Measurements from ENCODE around the gene NLRP1. TPM values are rescaled to one million over a fixed set of nuclear protein-coding genes. Genes with fewer than 3 reads are reported as not detected.

Gene NLRP1
- total and polyA plus RNA-seq, 2 of the 13 experiments (the other 11 are each of a cell fraction or from before 2014, with no cell fraction given) = 3.4 to 3.7 TPM

DNA sequence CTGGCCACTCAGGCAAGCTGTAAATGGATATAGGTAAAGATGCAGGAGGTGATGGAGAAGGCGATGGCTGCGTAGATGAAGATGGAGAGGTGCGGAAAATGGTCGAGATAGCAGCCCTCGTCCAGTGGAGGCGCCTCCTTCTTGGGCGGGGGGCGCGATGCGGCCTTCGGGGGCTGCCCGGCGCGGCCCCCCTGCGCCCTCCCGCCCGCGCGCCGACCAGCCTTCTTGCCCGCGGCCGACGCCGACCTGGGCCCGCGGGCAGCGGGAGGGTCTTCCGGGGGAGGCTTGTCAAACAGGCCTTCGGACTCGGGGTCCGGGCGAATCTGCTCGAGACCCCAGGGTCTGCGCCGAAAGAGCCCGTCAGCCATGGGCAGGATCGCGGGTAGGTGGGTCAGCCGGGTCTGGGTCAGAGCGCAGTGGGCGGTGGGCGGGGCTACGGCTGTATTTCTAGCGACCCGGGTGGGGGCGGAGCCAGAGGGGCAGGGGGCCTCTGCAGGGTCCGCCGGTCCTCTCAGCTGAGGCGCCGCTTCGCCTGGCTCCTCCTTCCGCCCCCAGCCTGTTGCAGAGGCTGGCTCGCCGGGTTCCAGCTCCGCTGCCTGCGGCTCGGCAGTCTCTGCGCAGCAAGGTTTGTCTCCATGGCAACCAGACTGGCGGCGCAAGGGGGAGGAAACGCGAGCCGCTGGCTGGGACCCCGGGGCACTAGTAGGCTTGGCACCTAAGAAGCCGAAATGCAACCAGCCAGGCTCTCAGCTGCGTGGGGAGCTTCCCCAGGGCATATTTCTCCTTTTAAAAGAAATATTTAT lies 83.5 kb downstream of the NLRP1 start (continued):
- TF ChIP-seq, protein P1, sequence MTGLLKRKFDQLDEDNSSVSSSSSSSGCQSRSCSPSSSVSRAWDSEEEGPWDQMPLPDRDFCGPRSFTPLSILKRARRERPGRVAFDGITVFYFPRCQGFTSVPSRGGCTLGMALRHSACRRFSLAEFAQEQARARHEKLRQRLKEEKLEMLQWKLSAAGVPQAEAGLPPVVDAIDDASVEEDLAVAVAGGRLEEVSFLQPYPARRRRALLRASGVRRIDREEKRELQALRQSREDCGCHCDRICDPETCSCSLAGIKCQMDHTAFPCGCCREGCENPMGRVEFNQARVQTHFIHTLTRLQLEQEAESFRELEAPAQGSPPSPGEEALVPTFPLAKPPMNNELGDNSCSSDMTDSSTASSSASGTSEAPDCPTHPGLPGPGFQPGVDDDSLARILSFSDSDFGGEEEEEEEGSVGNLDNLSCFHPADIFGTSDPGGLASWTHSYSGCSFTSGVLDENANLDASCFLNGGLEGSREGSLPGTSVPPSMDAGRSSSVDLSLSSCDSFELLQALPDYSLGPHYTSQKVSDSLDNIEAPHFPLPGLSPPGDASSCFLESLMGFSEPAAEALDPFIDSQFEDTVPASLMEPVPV (CRISPR knock-in tag; IDR thresholded peaks at IDR 0.05) = peak; percentile 56; the same call in 1 of the 2 replicates
- TF ChIP-seq, protein P2, sequence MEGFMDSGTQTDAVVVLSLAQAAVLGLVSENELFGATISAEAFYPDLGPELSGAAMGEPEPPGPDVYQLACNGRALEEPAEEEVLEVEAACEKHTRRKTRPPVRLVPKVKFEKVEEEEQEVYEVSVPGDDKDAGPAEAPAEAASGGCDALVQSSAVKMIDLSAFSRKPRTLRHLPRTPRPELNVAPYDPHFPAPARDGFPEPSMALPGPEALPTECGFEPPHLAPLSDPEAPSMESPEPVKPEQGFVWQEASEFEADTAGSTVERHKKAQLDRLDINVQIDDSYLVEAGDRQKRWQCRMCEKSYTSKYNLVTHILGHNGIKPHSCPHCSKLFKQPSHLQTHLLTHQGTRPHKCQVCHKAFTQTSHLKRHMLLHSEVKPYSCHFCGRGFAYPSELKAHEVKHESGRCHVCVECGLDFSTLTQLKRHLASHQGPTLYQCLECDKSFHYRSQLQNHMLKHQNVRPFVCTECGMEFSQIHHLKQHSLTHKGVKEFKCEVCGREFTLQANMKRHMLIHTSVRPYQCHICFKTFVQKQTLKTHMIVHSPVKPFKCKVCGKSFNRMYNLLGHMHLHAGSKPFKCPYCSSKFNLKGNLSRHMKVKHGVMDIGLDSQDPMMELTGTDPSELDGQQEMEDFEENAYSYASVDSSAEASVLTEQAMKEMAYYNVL (CRISPR knock-in tag; IDR thresholded peaks at IDR 0.05; ENCODE audit: borderline replicate concordance) = no peak
- no peak for TF ChIP-seq ZNF431 (CRISPR knock-in tag; IDR thresholded peaks at IDR 0.05; ENCODE audit: borderline replicate concordance, low read depth)
- no peak for TF ChIP-seq ZNF816 (CRISPR knock-in tag; IDR thresholded peaks at IDR 0.05; ENCODE audit: borderline replicate concordance)
- no peak for TF ChIP-seq DNMT1 (CRISPR knock-in tag; IDR thresholded peaks at IDR 0.05)
- TF ChIP-seq SIN3A (IDR thresholded peaks at IDR 0.05; ENCODE audit: borderline replicate concordance, low read depth, low read length) = peak; percentile 50; the same call in 1 of the 2 replicates
- TF ChIP-seq, protein P3, sequence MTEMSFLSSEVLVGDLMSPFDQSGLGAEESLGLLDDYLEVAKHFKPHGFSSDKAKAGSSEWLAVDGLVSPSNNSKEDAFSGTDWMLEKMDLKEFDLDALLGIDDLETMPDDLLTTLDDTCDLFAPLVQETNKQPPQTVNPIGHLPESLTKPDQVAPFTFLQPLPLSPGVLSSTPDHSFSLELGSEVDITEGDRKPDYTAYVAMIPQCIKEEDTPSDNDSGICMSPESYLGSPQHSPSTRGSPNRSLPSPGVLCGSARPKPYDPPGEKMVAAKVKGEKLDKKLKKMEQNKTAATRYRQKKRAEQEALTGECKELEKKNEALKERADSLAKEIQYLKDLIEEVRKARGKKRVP (CRISPR knock-in tag; IDR thresholded peaks at IDR 0.05) = 0 out of 4 replicates have a peak, but pooled peaks of 1 of the 2 experiments have one; percentile 9
- no peak for TF ChIP-seq NFE2L1 (CRISPR knock-in tag; IDR thresholded peaks at IDR 0.05; ENCODE audit: borderline replicate concordance)
- peak; percentile 72; the same call in 1 of the 2 replicates for TF ChIP-seq ZNF33B (CRISPR knock-in tag; IDR thresholded peaks at IDR 0.05)
- no peak for TF ChIP-seq NFE2 (CRISPR knock-in tag; IDR thresholded peaks at IDR 0.05)
- TF ChIP-seq, protein P4, sequence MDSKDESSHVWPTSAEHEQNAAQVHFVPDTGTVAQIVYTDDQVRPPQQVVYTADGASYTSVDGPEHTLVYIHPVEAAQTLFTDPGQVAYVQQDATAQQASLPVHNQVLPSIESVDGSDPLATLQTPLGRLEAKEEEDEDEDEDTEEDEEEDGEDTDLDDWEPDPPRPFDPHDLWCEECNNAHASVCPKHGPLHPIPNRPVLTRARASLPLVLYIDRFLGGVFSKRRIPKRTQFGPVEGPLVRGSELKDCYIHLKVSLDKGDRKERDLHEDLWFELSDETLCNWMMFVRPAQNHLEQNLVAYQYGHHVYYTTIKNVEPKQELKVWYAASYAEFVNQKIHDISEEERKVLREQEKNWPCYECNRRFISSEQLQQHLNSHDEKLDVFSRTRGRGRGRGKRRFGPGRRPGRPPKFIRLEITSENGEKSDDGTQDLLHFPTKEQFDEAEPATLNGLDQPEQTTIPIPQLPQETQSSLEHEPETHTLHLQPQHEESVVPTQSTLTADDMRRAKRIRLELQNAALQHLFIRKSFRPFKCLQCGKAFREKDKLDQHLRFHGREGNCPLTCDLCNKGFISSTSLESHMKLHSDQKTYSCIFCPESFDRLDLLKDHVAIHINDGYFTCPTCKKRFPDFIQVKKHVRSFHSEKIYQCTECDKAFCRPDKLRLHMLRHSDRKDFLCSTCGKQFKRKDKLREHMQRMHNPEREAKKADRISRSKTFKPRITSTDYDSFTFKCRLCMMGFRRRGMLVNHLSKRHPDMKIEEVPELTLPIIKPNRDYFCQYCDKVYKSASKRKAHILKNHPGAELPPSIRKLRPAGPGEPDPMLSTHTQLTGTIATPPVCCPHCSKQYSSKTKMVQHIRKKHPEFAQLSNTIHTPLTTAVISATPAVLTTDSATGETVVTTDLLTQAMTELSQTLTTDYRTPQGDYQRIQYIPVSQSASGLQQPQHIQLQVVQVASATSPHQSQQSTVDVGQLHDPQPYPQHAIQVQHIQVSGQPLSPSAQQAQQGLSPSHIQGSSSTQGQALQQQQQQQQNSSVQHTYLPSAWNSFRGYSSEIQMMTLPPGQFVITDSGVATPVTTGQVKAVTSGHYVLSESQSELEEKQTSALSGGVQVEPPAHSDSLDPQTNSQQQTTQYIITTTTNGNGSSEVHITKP (CRISPR knock-in tag; IDR thresholded peaks at IDR 0.05; ENCODE audit: low read depth) = no peak
- TF ChIP-seq ZNF205 (CRISPR knock-in tag; IDR thresholded peaks at IDR 0.05) = no peak
- no peak for TF ChIP-seq FOXP1 (IDR thresholded peaks at IDR 0.05)
- TF ChIP-seq FOXP1 (CRISPR knock-in tag; IDR thresholded peaks at IDR 0.05) = no peak
- no peak for TF ChIP-seq CREM (IDR thresholded peaks at IDR 0.05)
- TF ChIP-seq CREM (CRISPR knock-in tag; IDR thresholded peaks at IDR 0.05) = no peak
- TF ChIP-seq NR2C2 (CRISPR knock-in tag; IDR thresholded peaks at IDR 0.05; ENCODE audit: borderline replicate concordance) = peak; percentile 73
- no peak for TF ChIP-seq ZKSCAN1 (IDR thresholded peaks at IDR 0.05; ENCODE audit: low read length)
- TF ChIP-seq ZNF451 (CRISPR knock-in tag; IDR thresholded peaks at IDR 0.05) = no peak
- TF ChIP-seq, protein P5, sequence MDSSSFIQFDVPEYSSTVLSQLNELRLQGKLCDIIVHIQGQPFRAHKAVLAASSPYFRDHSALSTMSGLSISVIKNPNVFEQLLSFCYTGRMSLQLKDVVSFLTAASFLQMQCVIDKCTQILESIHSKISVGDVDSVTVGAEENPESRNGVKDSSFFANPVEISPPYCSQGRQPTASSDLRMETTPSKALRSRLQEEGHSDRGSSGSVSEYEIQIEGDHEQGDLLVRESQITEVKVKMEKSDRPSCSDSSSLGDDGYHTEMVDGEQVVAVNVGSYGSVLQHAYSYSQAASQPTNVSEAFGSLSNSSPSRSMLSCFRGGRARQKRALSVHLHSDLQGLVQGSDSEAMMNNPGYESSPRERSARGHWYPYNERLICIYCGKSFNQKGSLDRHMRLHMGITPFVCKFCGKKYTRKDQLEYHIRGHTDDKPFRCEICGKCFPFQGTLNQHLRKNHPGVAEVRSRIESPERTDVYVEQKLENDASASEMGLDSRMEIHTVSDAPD (CRISPR knock-in tag; IDR thresholded peaks at IDR 0.05) = no peak

Data from HepG2 (cell line).